ENCODE measurements around the gene AUTS2.

DNA sequence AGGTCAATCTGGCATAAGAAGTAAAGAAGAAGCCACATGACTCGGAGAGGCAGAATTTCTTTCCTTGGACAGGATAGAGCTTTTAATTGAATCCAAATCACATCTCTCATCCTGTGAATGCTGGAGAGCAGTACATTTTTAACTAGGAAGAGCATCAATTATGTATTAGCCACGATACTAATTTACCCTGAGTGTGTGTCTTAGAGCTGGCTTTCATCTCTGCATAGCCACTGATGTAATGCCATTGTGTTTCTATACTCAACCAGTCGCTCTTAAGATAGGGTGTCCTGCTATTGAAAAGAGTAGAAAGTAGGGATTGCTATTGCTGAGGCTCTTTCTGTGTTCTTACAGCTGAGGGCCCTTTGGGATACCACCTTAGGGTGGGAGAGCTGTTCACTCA is 280.3 kb downstream of the AUTS2 start:
- TF ChIP-seq, protein P1, sequence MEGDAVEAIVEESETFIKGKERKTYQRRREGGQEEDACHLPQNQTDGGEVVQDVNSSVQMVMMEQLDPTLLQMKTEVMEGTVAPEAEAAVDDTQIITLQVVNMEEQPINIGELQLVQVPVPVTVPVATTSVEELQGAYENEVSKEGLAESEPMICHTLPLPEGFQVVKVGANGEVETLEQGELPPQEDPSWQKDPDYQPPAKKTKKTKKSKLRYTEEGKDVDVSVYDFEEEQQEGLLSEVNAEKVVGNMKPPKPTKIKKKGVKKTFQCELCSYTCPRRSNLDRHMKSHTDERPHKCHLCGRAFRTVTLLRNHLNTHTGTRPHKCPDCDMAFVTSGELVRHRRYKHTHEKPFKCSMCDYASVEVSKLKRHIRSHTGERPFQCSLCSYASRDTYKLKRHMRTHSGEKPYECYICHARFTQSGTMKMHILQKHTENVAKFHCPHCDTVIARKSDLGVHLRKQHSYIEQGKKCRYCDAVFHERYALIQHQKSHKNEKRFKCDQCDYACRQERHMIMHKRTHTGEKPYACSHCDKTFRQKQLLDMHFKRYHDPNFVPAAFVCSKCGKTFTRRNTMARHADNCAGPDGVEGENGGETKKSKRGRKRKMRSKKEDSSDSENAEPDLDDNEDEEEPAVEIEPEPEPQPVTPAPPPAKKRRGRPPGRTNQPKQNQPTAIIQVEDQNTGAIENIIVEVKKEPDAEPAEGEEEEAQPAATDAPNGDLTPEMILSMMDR (IDR thresholded peaks at IDR 0.05), result no peak
- TF ChIP-seq POLR2A (IDR thresholded peaks at IDR 0.05), result no peak
